Measurements from ENCODE around the gene MPPED2. TPM values are rescaled to one million over a fixed set of nuclear protein-coding genes. Genes with fewer than 3 reads are reported as not detected.

Gene MPPED2
- total and polyA plus RNA-seq, 2 of the 13 experiments (the other 11 are each of a cell fraction or from before 2014, with no cell fraction given) = not detected

- no peak; a peak in 1 of 4 replicates for TF ChIP-seq HMGXB4 (CRISPR knock-in tag; IDR thresholded peaks at IDR 0.05; ENCODE audit: borderline replicate concordance in 1 of 2, low read depth in 1 of 2)
- TF ChIP-seq ZNF883 (CRISPR knock-in tag; IDR thresholded peaks at IDR 0.05; ENCODE audit: not compliant biosample characterization) = no peak
- TF ChIP-seq SMARCE1 (IDR thresholded peaks at IDR 0.05; ENCODE audit: borderline replicate concordance) = no peak
- peak; percentile 51 for TF ChIP-seq RARA (CRISPR knock-in tag; IDR thresholded peaks at IDR 0.05)
- TF ChIP-seq PHF8 (CRISPR knock-in tag; IDR thresholded peaks at IDR 0.05) = no peak
- no peak for TF ChIP-seq ZNF501 (CRISPR knock-in tag; IDR thresholded peaks at IDR 0.05)
- TF ChIP-seq SP1 (IDR thresholded peaks at IDR 0.05) = no peak
- TF ChIP-seq SP1 (CRISPR knock-in tag; IDR thresholded peaks at IDR 0.05) = no peak
- no peak for TF ChIP-seq ARHGAP35 (CRISPR knock-in tag; IDR thresholded peaks at IDR 0.05; ENCODE audit: borderline replicate concordance)
- TF ChIP-seq NRL (CRISPR knock-in tag; IDR thresholded peaks at IDR 0.05; ENCODE audit: borderline replicate concordance) = no peak
- TF ChIP-seq SMAD1 (CRISPR knock-in tag; IDR thresholded peaks at IDR 0.05; ENCODE audit: borderline replicate concordance, low read depth) = no peak
- TF ChIP-seq ZNF660 (CRISPR knock-in tag; IDR thresholded peaks at IDR 0.05; ENCODE audit: borderline replicate concordance, low read depth) = no peak
- TF ChIP-seq CEBPZ (IDR thresholded peaks at IDR 0.05; ENCODE audit: low read length) = no peak
- no peak for TF ChIP-seq ZMYM2 (CRISPR knock-in tag; IDR thresholded peaks at IDR 0.05)
- TF ChIP-seq NCOA1 (CRISPR knock-in tag; IDR thresholded peaks at IDR 0.05) = no peak
- no peak for TF ChIP-seq SATB2 (CRISPR knock-in tag; IDR thresholded peaks at IDR 0.05)
- no peak for TF ChIP-seq ZBTB3 (CRISPR knock-in tag; IDR thresholded peaks at IDR 0.05; ENCODE audit: borderline replicate concordance, low read depth)
- TF ChIP-seq HIC2 (CRISPR knock-in tag; IDR thresholded peaks at IDR 0.05; ENCODE audit: low read depth) = peak; percentile 38; the same call in 1 of the 2 replicates
- no peak for TF ChIP-seq ZNF780A (CRISPR knock-in tag; IDR thresholded peaks at IDR 0.05)
- TF ChIP-seq SOX13 (IDR thresholded peaks at IDR 0.05) = peak; percentile 70; the same call in 1 of the 2 replicates
- peak in 1 of 2 experiments; percentile 64; a peak in 2 of 4 replicates for TF ChIP-seq SOX13 (CRISPR knock-in tag; conservative IDR thresholded peaks at IDR 0.05 in 1 of 2, IDR thresholded peaks at IDR 0.05 in 1 of 2)
- TF ChIP-seq ZNF430 (CRISPR knock-in tag; IDR thresholded peaks at IDR 0.05) = no peak
Measured at GRCh38 chr11:30488304-30488998, 97.7 kb downstream of the MPPED2 start (continued).
